RPMI8226 (cell line): ENCODE measurements around the gene NR2F1-AS1.
A peak's percentile ranks its signal among the peaks of the same experiment; 100 is the strongest.

Experiments
- DNase-seq: peaks from one replicate; pipeline ENCODE4 v3.0.0-alpha.2; 2015

NR2F1-AS1 gene

DNA sequence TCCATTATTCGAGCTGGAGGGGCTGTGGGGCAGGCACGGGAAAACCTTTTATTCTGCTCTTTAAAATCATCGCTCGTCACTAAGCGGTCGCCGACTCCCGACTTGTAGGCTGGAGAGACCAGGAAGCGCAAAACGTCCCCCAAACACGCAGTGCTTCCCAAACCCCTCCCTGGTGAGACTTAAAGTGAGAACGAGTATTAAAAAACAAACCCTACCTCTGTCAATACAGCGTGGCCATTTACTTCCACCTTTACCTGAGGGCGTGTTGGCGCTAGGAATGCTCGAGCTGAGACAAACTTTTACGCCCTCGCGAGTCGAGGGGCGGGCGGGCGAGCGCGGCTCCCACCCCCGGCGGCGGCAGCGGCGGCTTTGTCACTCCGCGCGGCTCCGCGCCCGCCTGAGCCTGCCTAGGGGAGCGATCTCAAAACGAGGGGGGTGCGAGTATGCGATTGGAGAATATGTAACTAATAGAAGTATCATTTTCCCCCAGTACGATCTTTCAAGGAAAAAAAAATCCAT, at the start of gene NR2F1-AS1:
Gene NR2F1-AS1, minus strand, starts transcription at position 293 of the 519 bp plus-strand sequence.
- no peak for DNase-seq

DNA sequence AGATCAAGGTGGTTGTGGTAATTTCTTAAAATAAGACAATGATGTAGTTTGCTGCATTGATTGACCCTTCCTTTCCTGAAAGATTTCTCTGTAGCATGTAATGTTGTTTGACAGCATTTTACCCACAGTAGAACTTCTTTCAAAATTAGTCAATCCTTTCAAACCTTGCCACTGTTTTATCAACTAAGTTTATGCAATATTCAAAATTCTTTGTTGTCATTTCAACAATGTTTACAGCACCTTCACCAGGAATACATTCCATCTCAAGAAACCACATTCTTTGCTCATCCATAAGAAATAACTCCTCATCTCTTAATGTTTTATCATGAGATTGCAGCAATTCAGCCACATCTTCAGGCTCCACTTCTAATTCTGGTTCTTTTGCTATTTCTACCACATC, 45.8 kb upstream of the NR2F1-AS1 start:
- no peak for DNase-seq

DNA sequence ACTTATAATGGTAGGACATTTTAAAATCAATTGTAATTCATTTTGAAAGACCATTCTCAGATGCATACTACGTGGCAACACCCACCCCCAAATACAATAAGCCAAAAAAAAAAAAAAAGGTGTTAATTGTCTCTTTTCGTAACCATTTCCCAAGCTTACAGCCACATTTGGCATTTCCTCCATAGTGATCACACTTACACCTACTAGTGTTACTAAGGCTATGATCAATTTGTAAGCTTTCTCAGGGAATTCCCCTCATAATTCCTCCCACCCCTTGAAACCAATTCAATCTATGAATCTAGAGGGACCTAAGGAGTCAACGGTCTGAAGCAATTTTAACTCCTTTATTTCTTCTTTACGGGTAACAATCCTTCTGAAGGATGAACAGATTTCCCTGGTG, 42.1 kb upstream of the NR2F1-AS1 start:
- no peak for DNase-seq

DNA sequence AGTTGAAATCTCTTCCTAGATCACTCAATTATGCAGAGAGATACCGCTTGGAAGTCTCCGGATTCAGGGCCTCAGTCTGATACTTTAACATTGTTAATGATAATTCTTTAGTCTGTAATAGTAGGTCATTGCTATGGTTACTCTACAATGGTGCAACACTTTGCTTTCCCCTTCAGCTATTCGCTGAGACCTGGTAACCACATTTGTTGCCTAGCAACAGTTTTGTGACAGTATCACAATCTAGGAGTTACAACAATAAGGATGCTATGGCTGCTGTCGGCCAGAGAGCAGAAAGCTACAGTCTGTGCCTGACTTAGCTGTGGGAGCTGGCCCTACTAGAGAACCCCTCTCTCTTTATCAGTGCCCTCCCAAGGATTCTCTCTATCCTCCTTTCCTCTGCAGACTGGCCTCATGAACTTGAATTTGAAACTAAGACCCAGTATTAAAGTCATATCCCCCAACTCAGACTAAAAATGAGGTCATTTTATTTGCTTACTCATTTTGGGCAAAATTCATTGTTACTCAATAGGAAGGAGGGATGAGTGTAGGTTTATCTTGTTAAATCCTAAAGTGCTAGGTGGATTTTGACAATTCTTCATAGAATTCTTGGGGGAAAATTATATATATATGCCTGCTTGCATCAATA, 41.3 kb upstream of the NR2F1-AS1 start:
- DNase-seq, result no peak

DNA sequence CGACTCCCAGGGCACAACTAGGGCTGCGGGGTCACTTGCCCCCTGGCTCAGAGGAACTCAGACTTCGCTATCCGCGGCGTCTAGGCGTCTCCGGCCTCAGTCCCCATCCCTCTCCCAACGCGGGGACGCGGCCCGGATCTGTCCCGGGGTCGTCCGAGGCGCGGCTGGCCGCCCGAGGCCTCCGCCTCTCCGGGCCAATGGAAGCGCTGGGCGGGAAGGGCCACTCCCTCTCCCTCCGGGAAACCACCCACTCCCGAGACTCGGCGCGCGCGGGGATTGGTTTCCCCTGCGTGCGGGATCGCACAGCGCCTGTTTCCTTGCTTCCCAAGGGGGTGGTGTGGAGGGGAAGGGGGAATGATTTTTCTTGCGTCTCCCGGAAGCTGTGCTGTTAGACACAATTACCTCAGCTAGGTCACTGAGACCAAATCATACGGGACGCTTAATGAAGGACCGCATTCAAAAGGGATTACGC, 40.3 kb upstream of the NR2F1-AS1 start:
- DNase-seq, result no peak

DNA sequence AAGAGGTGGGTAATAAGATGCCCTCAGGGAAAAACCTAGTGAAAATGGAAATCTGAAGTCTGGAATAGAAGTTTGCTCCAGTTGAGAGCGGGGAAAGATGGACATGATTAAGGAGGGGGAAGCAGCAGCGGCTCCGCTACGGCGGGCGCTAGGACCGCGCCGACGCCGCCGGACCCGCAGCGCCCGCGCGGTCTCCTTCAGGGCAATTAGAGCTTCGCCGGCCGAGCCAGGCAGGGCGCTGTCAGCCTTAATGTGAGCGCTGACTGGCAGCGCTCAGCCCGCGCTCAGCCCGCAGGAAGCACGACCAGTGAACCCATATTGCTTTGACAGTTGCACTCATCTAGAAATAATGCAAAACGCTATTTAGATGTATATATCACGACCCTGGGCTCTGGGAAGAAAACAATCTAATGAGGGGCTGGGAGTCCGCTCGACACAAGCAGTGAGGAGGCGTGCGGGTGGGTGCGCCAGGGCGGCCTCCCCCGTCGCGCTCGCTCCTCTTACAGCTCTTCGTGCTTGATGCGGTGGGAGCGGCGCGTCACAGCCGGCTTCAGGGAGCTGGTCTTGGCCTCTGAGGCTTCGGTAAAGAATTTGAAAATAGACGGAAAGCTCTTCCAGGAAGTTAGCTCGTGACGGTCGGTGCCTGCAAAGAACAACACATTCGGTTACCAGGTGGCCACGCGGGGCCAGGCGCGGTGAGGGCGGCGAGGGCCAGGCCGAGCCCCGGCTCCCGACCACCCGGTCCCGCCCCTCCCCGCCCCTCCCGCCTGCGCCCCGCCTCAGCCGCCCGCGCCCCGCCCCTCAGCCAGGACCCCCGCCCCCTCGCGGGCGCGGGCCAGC, 39.7 kb upstream of the NR2F1-AS1 start:
- DNase-seq, result peak; percentile 87

DNA sequence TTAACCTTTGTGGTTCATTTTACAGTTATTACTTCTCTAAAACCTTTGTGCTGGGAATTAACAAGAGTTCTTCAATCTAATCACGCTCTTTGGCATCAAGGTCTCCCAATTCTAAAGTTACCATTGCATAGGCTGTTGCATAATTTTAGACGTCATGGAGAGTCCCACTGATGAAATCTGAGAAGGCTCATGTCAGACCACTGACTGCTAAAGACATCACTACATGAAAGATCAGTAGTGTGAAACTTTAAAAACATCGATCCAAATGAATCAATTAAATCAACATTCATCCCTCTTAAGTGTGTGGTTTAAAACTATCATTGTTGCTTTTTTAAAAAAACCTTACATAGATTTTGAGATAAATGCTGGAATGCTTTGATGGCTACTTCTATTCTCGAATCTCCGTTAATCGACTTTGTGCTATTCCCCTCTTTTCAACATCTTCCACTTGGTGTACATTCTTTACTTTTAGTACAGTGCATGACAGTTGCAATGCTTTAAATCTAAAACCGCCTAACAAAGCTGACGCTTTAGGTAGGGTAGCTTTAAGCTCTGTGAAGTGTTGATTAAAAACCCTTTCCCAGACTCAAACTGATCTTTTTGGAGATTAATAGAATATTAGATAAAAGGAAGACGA, 35.6 kb upstream of the NR2F1-AS1 start:
- DNase-seq, result no peak

DNA sequence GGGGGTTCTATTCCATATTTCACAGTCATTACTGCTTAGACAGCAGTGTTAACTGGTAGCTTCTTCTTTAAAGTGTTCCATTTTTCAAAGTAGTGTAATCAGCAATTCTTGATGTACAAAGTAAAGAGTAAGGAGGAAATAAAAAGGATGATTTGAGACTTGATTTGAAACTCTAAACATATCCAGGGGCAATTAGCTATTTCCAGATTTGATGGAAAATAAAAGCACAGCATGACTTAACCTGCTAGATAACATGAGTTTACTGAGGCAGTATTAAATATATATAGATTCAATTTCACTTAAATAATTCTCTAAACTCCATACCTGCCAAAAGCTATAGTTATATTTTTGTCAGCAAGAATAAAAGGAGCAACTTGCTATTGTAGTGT, 31.8 kb upstream of the NR2F1-AS1 start:
- no peak for DNase-seq

DNA sequence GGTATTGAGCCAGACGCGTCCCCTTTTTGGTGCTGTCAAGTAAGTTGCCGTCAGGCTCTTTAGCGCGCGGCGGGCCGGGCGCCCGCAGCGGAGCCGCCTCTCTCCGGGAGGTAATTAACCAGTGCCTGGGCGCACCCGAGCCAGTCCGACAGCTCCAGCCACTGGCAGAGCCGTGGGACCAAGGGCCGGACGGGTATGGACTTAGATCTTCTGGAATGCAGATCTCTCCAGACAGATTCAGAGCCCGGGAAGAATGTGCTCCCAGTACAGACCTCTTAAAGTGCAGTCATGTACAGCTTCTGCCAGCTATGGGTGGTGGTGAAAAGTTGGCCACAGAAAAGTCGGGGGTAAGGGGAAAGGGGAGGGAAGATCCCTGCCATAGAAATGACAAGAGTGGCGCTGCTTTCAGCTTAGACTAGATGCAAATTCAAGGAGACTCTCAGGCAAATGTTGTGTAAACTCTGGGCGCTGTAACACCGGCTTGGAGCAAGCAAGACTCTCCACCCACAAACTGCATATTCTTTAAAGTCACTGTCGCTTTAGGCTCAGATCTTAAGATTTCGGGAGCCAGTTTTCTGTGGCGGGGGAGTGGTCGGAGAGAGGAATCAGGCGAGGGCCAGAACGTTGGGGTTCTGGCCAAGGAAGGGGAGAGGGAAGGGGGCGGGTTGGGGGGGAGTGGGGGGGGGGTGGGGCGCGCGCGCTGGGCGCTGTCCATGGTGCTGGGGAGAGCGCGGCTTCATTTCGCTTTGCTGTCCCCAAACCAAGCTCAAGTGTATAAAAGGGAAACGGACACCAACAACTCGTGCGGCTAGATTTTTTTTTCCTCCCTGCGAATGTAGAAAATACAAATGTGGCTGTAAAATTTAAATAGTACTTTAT, 31.2 kb upstream of the NR2F1-AS1 start:
- DNase-seq, result peak; percentile 20

DNA sequence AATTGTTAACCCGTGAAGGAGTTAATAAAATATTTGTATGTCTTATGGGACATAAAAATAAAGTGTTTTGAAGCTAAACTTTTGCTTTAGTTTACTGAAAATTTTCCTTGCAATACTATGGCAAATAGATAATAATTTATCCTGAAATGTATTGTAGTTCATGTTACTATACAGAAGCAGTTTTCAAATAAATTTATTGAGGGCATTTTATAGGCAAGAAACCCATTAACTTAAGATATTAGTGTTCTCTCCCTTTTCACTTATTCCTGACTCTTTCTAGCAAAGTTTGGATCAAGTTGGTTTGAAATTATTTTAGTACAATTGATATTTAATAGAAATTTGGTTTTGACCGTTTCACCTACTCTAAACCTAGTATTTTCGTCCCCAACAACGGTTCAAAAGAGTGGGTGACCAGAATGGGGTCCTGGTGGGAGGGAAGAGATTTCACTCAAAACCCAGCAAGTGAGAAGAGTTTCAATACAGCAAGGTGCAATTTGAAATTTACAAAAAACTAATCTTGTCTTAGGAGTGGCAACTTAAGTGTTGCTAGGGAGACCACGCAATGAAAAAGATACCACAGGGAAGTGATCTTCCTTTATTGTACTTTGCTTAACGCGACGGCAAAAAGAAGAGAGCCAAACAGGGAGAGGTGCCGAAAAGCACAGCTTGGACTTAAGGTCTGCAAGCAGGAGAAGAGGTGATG, 30.4 kb upstream of the NR2F1-AS1 start:
- no peak for DNase-seq

DNA sequence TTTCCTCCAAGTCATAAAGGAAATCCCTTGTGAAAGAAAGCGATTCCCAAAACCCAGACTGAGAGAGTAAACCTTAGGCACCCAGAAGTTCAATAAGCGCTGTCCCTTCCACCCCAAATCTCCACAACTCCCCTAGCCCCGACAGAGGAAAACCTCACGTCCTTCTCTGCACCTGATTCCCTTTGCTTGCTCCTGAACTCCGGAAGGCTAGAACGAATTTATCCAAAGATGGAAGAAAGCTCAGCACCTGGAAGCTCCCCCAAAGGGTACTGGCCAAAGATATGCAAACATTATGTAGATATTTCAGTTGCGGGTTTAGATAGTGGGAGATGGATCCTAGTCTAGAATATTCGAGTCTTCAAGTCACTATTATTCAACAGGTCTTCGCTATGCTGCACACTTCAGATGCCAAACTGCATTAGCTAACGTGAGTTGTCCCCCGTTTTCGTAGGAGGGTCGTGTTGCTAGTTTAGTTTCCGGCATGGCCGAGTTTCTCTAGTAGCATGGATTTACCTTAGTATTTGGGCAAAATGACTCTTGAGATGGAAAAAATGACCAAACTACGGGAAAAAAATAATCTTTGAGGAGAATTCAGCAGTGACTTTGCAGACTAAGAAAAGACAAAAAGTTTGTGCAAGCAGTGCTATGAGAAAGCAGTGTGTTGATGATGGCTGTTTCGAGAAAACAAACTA, 29.7 kb upstream of the NR2F1-AS1 start:
- no peak for DNase-seq

DNA sequence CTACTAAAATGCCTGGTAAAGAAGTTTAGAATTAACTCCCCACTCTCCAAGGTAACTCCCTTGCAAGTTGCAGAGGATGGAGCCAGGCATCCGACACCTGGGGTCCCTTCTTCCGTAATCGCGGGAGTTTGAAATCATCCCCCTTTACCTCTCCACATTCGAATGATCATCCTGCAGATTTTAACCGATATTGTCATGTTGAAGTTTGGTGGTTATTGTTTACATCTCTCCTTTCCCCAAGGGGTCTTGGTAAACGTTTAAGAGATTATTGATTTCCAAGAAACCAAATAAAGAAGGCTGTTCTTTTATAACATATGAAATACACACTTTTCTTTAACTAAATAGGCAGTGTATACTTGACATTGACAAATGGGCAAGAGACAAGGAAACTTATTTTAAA, 28.7 kb upstream of the NR2F1-AS1 start:
- no peak for DNase-seq

DNA sequence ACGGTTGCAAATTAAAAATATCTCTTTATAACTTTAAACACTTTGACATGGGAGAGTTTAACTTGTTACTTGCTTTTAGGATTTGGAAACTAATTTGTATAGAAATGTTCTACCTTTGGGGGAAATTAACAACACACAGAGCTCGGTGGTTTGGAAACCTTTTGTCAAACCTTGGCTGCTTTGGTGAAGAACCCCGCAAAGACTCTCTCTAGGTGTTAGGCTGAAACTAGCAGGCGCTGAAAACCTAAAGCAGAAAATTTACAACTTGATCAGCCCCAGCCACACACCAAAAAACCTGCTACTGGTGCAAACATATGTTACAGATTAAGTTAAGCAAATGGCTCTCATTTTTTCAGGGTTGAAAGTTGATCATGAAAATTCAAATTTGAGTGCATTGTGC, 27.8 kb upstream of the NR2F1-AS1 start:
- no peak for DNase-seq

DNA sequence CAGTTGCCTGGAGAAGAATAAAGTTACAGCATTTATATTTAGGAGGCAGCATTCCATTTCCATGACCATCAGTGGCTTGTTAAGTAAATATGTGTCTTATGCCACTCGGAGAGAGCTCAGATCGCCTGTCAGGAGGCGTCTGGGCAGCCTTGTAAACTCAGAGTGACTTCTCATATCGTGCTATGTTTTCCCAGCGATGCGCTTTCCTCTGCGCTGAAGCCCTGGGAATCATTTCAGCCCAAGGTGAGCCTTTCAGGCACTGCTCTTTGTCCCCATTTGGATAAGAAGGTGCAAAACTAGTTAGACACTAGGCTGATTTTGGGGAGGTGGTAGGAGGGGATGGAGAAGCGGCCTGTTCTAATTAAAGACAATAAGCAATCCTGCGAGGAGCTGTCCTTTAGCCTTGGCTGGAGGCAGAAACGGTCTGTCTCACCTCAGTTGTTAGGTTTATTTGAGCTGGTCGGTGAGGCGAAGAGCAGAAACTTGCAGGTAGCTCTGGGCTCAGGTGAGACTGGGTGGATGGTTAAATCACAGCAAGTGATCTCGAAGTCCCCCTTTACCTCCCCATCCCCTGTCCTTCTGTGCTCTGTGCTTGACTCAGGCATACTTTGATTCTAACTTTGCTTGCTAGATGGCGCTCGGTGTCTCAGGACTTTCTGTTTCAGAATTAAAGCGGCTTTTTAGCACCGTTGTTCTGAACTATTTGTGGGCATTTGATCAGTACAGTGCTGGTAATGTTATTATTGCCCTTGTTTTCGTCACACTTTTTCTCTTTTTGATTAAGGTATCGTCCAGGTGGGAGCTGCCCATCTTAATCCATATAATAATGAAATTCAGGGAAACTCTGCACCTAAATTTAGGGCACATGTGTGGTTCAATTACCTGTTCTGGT, 26.6 kb upstream of the NR2F1-AS1 start:
- peak; percentile 60 for DNase-seq

DNA sequence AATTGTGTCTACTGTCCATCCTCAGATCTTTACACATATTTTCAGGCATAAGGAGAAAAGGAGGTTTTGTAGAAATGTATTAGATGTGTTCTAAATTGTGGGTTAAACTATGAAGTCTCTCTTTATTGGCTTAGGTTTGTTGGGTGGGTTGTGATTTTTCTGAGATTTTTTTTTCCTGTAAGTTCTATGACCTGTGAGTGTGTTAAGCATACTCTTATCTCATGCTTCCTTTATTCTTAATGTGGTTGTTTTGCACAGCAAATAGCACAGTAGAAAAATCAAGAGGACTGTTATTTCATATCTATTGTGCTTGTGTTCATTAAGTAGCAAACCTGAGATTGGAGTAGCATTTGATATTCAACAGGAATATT, 25.3 kb upstream of the NR2F1-AS1 start:
- DNase-seq, result no peak

DNA sequence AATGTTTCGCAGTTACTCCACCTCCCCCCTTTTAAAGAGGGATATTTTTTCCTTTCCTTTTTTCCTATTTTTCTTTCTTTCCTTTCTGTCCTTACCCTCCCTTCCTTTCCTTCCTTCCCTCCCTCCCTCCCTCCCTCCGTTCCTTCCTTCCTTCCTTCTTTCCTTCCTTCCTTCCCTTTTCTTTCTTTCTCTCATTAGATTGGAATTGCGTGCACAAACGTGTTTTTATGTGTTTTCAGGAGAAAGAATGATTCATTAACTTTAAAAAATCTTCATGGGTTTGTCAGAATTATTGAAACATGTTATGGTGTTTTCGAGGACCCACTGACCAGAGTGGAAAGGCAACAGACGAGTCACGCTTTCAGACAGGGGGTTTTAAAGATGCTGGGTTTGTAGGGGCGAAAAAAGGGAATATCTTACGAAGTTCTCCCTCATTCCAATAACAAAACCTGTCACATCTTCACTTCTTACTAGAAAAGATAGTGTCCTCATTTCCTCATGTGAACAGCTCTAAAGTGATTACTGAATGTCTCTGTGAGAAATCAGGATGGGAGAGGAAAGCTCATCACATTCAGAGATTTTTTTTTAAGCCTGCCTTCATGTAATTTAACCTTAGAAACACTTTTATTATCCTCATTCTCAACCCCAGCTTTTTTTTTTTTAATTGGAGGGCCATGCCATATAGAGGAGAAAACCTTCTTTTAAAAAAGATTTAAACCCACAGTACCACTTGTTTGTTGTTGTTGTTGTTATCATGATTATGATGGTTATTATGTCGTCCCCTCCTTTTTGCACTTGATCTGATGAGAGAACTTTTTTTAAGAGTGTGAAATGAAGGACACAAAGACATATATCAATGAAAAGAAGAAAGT, 23.9 kb upstream of the NR2F1-AS1 start:
- DNase-seq, result no peak

DNA sequence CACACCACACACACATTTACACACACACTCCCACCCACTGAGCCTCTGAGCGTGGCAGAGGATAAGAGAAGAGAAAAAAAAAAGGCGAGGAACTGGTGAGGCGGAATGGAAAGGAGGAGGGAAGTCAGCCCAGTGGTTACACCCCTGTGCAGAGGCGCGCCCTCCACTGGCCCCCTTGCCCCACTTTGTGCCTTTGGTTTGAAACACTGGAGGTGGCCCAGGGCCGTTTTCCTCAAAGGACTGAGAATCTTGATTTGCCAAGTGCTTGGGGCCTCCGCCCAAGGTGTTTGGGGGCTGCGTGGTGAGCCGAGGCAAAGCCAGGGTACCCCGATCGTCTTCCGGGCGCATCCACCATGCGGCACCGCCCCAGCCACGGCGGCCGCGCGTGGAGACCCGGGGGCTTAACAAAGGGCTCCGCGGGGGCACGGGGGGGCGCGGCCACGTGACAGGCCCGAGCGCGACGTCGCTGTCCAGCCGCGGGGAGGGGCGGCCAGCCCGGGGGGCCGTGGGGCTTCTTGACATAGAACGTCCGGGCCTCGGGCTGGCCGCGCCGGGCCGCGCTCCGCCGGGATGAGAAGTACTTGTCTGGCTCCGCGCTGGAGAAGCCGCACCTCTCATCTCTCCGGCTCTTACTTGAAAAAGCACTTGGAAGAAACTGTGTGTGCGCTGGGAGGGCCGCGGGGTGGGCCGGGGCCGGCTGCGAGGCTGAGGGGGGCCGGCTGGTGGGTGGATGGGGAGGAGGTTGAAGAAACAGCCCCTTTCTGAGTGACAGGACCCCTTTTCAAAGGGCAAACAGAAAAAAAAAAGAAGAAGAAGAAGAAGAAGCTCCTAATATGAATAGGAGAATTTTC, 23.0 kb upstream of the NR2F1-AS1 start:
- DNase-seq, result no peak

DNA sequence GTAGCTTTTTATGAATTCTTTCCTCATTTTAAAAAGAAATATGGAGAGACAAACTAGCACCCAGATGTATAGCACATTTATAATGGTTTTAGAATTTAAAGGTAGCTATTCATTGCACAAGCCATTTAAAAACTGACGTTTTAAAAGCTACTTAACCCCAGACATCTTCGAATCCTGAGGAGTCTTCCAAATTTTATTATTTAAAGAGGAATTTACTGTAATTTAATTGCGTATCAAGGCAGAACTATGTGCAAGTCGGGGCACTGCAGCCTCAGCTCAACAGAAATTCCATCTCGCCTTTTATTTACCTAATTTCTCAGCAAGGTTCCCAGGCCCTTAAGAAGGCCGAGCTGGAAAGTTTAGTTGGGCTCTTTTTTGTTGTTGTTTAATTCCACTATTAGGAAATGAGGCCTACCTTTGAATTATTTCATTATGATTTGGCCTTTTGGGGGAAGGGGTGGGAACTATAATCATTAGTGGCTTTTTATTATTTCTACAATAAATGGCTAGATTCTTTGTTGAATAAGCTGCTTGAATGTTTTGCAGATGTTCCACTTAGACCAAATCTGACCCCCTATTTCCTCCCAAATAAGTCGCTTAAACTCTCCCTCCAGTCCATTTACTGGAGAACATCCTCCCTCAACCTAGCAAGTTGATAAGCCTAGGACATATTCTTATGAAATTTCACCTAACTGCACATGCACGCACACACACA, 22.2 kb upstream of the NR2F1-AS1 start:
- no peak for DNase-seq
